ENCODE measurements around the gene BLMH. TPM values are rescaled to one million over a fixed set of nuclear protein-coding genes. Genes with fewer than 3 reads are reported as not detected.

Gene BLMH
- total RNA-seq, 1 experiment from 2014 or later = 51.2 TPM

GRCh38 chr17:30240177-30240576 lies 51.6 kb downstream of the BLMH start:
- POLR2A ChIA-PET = no interaction called here
- CTCF ChIA-PET = no interaction called here

GRCh38 chr17:30239089-30239462 lies 52.7 kb downstream of the BLMH start:
- peaks cover 10% of the 10 kb centered on the region; the same call in 1 of the 2 replicates for H3K27me3 ChIP-seq (ENCODE audit: insufficient read depth, low read length)
- RAD21 ChIA-PET (ENCODE audit: low non-redundant PET in 1 of 2, low total read pairs in 2 of 2, uncharacterized antibody in 2 of 2, unreplicated experiment in 2 of 2) = no interaction called here

More at GRCh38 chr17:30240177-30240576, 51.6 kb downstream of the BLMH start:
- no peak for DNase-seq (ENCODE audit: low read depth, low spot score)
- no peaks in the 10 kb centered on the region for H3K27me3 ChIP-seq (ENCODE audit: insufficient read depth, low read length)
- no peak overlapping the region for H3K27ac ChIP-seq (ENCODE audit: low read depth, low read length)
- peaks cover 0 to 3% of the 10 kb centered on the region in 2 experiments; a peak in 1 of 4 replicates for H3K4me1 ChIP-seq (ENCODE audit: control insufficient read depth in 1 of 2, insufficient read depth in 2 of 2, low read length in 2 of 2)
- ATAC-seq = no peak
- no peak overlapping the region for H2AFZ ChIP-seq (ENCODE audit: low read depth, low read length, poor library complexity, severe bottlenecking)
- TF ChIP-seq ZNF274 (IDR thresholded peaks at IDR 0.05; ENCODE audit: low read depth, low read length) (no peak), ZFX (IDR thresholded peaks at IDR 0.05) (no peak), CEBPB (IDR thresholded peaks at IDR 0.05; ENCODE audit: low read depth) (no peak), JUND (IDR thresholded peaks at IDR 0.05) (no peak), ZBTB33 (IDR thresholded peaks at IDR 0.05; ENCODE audit: extremely low read depth, insufficient replicate concordance, low read length) (no peak), YY1 (IDR thresholded peaks at IDR 0.05; ENCODE audit: extremely low read depth, insufficient replicate concordance, low read depth, low read length) (no peak)
- H3K9me3 ChIP-seq (ENCODE audit: control insufficient read depth in 1 of 2, insufficient read depth in 1 of 2, low read depth in 1 of 2, low read length in 2 of 2) = peaks cover 0 to 3% of the 10 kb centered on the region in 2 experiments; a peak in 1 of 4 replicates
- no peak overlapping the region for H3K4me3 ChIP-seq (replicated peaks in 1 of 2; ENCODE audit: low read depth in 1 of 2, low read length in 2 of 2)
- H4K20me1 ChIP-seq (ENCODE audit: insufficient read depth) = no peaks in the 10 kb centered on the region
- H3K4me2 ChIP-seq (ENCODE audit: low read length) = no peak overlapping the region
- RAD21 ChIA-PET (ENCODE audit: low non-redundant PET in 1 of 2, low total read pairs in 2 of 2, uncharacterized antibody in 2 of 2, unreplicated experiment in 2 of 2) = no interaction called here
- no TSS peak for BruUV-seq (replicated peaks)
- H3K9ac ChIP-seq (ENCODE audit: low read length) = no peak overlapping the region
- no peaks in the 10 kb centered on the region for H3K9me2 ChIP-seq (ENCODE audit: insufficient read depth)
- intact Hi-C loops (cut with micrococcal nuclease) = no loop called here
- no peaks in the 10 kb centered on the region for H3K79me2 ChIP-seq (ENCODE audit: insufficient read depth, low read length)
- H3K36me3 ChIP-seq (ENCODE audit: control insufficient read depth in 1 of 2, insufficient read depth in 2 of 2, low read length in 2 of 2) = no peaks in the 10 kb centered on the region

More at GRCh38 chr17:30239089-30239462, 52.7 kb downstream of the BLMH start:
- no peak for ATAC-seq
- Histone ChIP-seq H3K4me2 (ENCODE audit: low read length) (no peak overlapping the region), H3K27ac (ENCODE audit: low read depth, low read length) (no peak overlapping the region), H3K79me2 (ENCODE audit: insufficient read depth, low read length) (no peaks in the 10 kb centered on the region), H3K9ac (ENCODE audit: low read length) (no peak overlapping the region), H4K20me1 (ENCODE audit: insufficient read depth) (no peaks in the 10 kb centered on the region), H3K4me1 (ENCODE audit: control insufficient read depth in 1 of 2, insufficient read depth in 2 of 2, low read length in 2 of 2) (peaks cover 0 to 3% of the 10 kb centered on the region in 2 experiments; a peak in 1 of 4 replicates), H2AFZ (ENCODE audit: low read depth, low read length, poor library complexity, severe bottlenecking) (no peak overlapping the region), H3K9me2 (ENCODE audit: insufficient read depth) (no peaks in the 10 kb centered on the region), H3K36me3 (ENCODE audit: control insufficient read depth in 1 of 2, insufficient read depth in 2 of 2, low read length in 2 of 2) (no peaks in the 10 kb centered on the region), H3K4me3 (replicated peaks in 1 of 2; ENCODE audit: low read depth in 1 of 2, low read length in 2 of 2) (no peak overlapping the region), H3K9me3 (ENCODE audit: control insufficient read depth in 1 of 2, insufficient read depth in 1 of 2, low read depth in 1 of 2, low read length in 2 of 2) (peaks cover 0 to 3% of the 10 kb centered on the region in 2 experiments; a peak in 1 of 4 replicates)
- DNase-seq (ENCODE audit: low read depth, low spot score) = no peak
- intact Hi-C loops (cut with micrococcal nuclease) = no loop called here
- BruUV-seq (replicated peaks) = no TSS peak
- ChIA-PET POLR2A (no interaction called here), CTCF (no interaction called here)
- TF ChIP-seq POLR2A (IDR thresholded peaks at IDR 0.05; ENCODE audit: borderline replicate concordance, extremely low read depth, insufficient read depth, insufficient read length) = no peak
- no peak for TF ChIP-seq SP1 (IDR thresholded peaks at IDR 0.05; ENCODE audit: low read depth)
- TF ChIP-seq CBX3 (IDR thresholded peaks at IDR 0.05; ENCODE audit: low read depth) = no peak
- no peak for TF ChIP-seq ZNF274 (IDR thresholded peaks at IDR 0.05; ENCODE audit: low read depth, low read length)
- TF ChIP-seq, protein P1, sequence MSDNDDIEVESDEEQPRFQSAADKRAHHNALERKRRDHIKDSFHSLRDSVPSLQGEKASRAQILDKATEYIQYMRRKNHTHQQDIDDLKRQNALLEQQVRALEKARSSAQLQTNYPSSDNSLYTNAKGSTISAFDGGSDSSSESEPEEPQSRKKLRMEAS (IDR thresholded peaks at IDR 0.05) = no peak
- no peak for TF ChIP-seq ZFX (IDR thresholded peaks at IDR 0.05)
- no peak for TF ChIP-seq FOSL1 (IDR thresholded peaks at IDR 0.05; ENCODE audit: low read depth)
